ENCODE measurements around the gene PLA2G6. TPM values are rescaled to one million over a fixed set of nuclear protein-coding genes. Genes with fewer than 3 reads are reported as not detected.

PLA2G6 gene
- total and polyA plus RNA-seq, 2 of the 4 experiments (the other 2 are of a cell fraction) = 6.1 to 10.3 TPM

DNA sequence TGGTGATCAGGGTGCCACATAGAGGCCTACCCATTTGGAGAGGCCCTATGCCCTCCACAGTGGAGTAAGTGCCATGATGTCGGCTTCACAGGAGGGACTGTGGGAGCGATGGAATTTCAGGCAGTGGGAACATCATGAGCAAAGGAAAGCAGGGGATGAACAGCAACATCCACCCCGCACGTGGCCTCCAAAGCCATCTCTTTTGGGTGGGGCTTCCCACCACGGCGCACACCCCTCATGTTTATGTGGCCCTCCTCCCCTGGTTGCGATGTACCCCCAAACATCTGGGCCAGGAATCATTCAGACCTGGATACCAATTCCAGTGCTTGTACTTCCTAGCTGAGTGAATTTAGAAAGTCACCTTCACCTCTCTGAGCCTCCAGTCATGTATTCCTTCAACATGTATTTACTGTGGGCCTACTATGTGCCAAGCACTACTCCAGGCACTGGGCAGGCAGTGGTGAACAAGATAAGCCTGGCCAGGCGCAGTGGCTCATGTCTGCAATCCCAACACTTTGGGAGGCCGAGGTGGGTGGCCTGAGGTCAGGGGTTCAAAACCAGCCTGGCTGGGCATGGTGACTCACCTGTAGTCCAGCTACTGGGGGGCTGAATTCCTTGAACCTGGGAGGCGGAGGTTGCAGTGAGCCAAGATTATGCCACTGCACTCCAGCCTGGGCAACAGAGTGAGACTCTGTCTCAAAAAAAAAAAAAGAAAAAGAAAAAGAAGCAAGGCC is 18.4 kb upstream of the PLA2G6 start:
- Histone ChIP-seq H2BK15ac (ENCODE audit: low read depth, low read length) (peak overlapping the region; percentile 10; the same call in 1 of the 3 replicates), H4K20me1 (ENCODE audit: insufficient read depth, low read length) (peaks cover 26% of the 10 kb centered on the region), H4K5ac (ENCODE audit: low read depth, low read length) (no peak overlapping the region), H3K36me3 (ENCODE audit: control insufficient read depth, insufficient read depth, low read length) (no peaks in the 10 kb centered on the region), H3K4me3 (ENCODE audit: insufficient read depth, low read depth, low read length) (no peak overlapping the region), H3K4ac (ENCODE audit: low read depth, low read length) (no peak overlapping the region), H3K14ac (replicated peaks; ENCODE audit: low read depth, low read length) (no peak overlapping the region), H3K18ac (ENCODE audit: low read depth, low read length) (no peak overlapping the region), H3K56ac (ENCODE audit: extremely low read depth, insufficient read depth, low read length) (no peak overlapping the region), H2BK120ac (ENCODE audit: low read depth, low read length) (no peak overlapping the region), H3K79me1 (ENCODE audit: low read depth in 1 of 2, low read length in 2 of 2) (peaks cover 3 to 29% of the 10 kb centered on the region in 2 experiments; a peak in 3 of 4 replicates), H3K27ac (ENCODE audit: insufficient read depth, low read length) (no peak overlapping the region), H3K27me3 (ENCODE audit: control insufficient read depth, insufficient read depth, low read length) (no peaks in the 10 kb centered on the region), H2AFZ (replicated peaks; ENCODE audit: low read length, poor library complexity) (peak overlapping the region; percentile 32), H4K8ac (ENCODE audit: low read depth in 2 of 2, low read length in 2 of 2) (no peak overlapping the region), H3K9me3 (ENCODE audit: control insufficient read depth, insufficient read depth, low read length) (no peaks in the 10 kb centered on the region), H3K9me1 (ENCODE audit: insufficient read depth, low read length) (peaks cover 16% of the 10 kb centered on the region), H2BK5ac (ENCODE audit: low read depth, low read length, poor library complexity, severe bottlenecking) (no peak overlapping the region), H3K4me1 (ENCODE audit: control insufficient read depth, insufficient read depth, low read length) (peaks cover 16% of the 10 kb centered on the region), H3K4me2 (ENCODE audit: low read depth, low read length) (no peak overlapping the region), H2BK20ac (ENCODE audit: low read depth, low read length) (no peak overlapping the region), H2AK5ac (ENCODE audit: low read depth, low read length) (peak overlapping the region; percentile 40; the same call in 1 of the 2 replicates), H4K91ac (ENCODE audit: insufficient read depth, low read depth, low read length) (no peak overlapping the region), H2AK9ac (replicated peaks; ENCODE audit: low read depth, low read length, poor library complexity) (no peak overlapping the region), H3K23ac (ENCODE audit: low read depth, low read length) (no peak overlapping the region), H3K9ac (ENCODE audit: low read depth, low read length) (no peak overlapping the region)
- intact Hi-C loops (cut with micrococcal nuclease) = loop anchor here (2.0 kb wide), 1 partner anchor 19 kb away; the partner anchor contains the start of gene PLA2G6
- ChIA-PET POLR2A (ENCODE audit: unreplicated experiment) (no interaction called here), CTCF (interaction anchor here (0.6 to 0.7 kb wide), 2 partner anchors 47 to 100 kb away, joined by 4 read pairs; no protein-coding TSS in a partner anchor)
- dilution Hi-C loops (cut with HindIII; ENCODE audit: low sequenced_read_pairs, unreplicated experiment) = no loop called here
- in situ Hi-C loops (cut with MboI; ENCODE audit: low sequenced_read_pairs) = no loop called here
- WGBS, 2 experiments (ENCODE audit: extremely low coverage in 2 of 2, insufficient read length in 1 of 2) = no CpG with 5 or more reads among the region's 10 CpGs
- BruUV-seq (replicated peaks) = no TSS peak
- DNase-seq (no peak), ATAC-seq (ENCODE audit: low read depth) (no peak)
- TF ChIP-seq SMC3 (IDR thresholded peaks at IDR 0.05; ENCODE audit: low read depth, low read length) (no peak), CEBPB (IDR thresholded peaks at IDR 0.05; ENCODE audit: low read depth, low read length) (no peak), FOS (IDR thresholded peaks at IDR 0.05; ENCODE audit: low read depth, low read length) (no peak)

All from IMR-90 (cell line).